ENCODE measurements around the gene NAXE. TPM values are rescaled to one million over a fixed set of nuclear protein-coding genes. Genes with fewer than 3 reads are reported as not detected.

Gene NAXE
- total RNA-seq, 1 donor from 2014 or later: 48.5 TPM

- no peak for FAIRE-seq
- TF ChIP-seq, protein P1, sequence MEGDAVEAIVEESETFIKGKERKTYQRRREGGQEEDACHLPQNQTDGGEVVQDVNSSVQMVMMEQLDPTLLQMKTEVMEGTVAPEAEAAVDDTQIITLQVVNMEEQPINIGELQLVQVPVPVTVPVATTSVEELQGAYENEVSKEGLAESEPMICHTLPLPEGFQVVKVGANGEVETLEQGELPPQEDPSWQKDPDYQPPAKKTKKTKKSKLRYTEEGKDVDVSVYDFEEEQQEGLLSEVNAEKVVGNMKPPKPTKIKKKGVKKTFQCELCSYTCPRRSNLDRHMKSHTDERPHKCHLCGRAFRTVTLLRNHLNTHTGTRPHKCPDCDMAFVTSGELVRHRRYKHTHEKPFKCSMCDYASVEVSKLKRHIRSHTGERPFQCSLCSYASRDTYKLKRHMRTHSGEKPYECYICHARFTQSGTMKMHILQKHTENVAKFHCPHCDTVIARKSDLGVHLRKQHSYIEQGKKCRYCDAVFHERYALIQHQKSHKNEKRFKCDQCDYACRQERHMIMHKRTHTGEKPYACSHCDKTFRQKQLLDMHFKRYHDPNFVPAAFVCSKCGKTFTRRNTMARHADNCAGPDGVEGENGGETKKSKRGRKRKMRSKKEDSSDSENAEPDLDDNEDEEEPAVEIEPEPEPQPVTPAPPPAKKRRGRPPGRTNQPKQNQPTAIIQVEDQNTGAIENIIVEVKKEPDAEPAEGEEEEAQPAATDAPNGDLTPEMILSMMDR (IDR thresholded peaks at IDR 0.05; ENCODE audit: insufficient read depth, low read depth, low read length): no peak
- no peak for TF ChIP-seq EZH2 (IDR thresholded peaks at IDR 0.05; ENCODE audit: insufficient read depth, low read length)
Measured at GRCh38 chr1:156622581-156623297, 31.2 kb downstream of the NAXE start.

DNA sequence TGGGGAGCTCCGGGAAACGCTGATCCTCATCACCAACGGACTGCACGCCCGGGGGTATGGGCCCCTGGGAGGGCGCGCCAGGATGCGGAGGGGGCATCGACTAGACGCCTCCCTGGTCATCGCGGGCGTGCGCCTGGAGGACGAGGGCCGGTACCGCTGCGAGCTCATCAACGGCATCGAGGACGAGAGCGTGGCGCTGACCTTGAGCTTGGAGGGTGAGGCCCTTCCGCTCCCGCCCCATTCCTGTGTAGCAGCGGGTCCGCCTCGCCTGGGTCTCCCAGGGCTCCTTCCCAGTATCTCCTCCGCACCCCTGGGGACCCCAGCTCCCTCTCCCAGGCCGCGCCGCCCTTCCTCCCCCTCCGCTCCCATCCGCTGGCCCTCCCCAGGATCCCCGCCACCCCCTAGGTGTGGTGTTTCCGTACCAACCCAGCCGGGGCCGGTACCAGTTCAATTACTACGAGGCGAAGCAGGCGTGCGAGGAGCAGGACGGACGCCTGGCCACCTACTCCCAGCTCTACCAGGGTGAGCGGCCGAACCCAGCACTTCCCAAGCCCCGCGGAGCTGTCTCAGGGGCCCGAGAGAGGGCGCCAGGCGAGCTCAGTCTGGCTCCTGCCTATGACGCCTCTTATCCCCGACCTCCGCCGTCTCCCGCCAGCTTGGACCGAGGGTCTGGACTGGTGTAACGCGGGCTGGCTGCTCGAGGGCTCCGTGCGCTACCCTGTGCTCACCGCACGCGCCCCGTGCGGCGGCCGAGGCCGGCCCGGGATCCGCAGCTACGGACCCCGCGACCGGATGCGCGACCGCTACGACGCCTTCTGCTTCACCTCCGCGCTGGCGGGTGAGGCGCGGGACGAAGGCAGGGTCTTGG lies 32.6 kb downstream of the NAXE start:
- FAIRE-seq: no peak
- no peaks in the 10 kb centered on the region for H3K79me2 ChIP-seq (ENCODE audit: insufficient read depth, low read length)
- H3K4me3 Mint-ChIP-seq (ENCODE audit: unreplicated experiment): no peak overlapping the region

More at GRCh38 chr1:156622581-156623297, 31.2 kb downstream of the NAXE start:
- no peak overlapping the region for H3K27ac Mint-ChIP-seq (ENCODE audit: unreplicated experiment)
- H3K4me3 Mint-ChIP-seq (ENCODE audit: unreplicated experiment): peak overlapping the region; percentile 67
- H3K4me1 ChIP-seq (ENCODE audit: insufficient read depth, low read length): peaks cover 6% of the 10 kb centered on the region
- no peaks in the 10 kb centered on the region for H3K36me3 Mint-ChIP-seq (ENCODE audit: low read depth, unreplicated experiment)
- no peak for DNase-seq (ENCODE audit: low read depth)
- no peaks in the 10 kb centered on the region for H4K20me1 ChIP-seq (ENCODE audit: insufficient read depth, low read length)
- H3K4me3 ChIP-seq (ENCODE audit: insufficient read depth, low read depth, low read length): no peak overlapping the region
- no peak overlapping the region for H3K4me2 ChIP-seq (ENCODE audit: low read length)
- H3K27me3 Mint-ChIP-seq (ENCODE audit: low read depth, unreplicated experiment): peaks cover 60% of the 10 kb centered on the region
- H3K27ac ChIP-seq (ENCODE audit: low read depth, low read length): no peak overlapping the region
- H3K9me3 ChIP-seq (ENCODE audit: insufficient read depth, low read depth, low read length): no peaks in the 10 kb centered on the region
- H3K9ac ChIP-seq (ENCODE audit: low read length): no peak overlapping the region
- H3K36me3 ChIP-seq (ENCODE audit: insufficient read depth, low read length): no peaks in the 10 kb centered on the region
- H3K27me3 ChIP-seq (ENCODE audit: insufficient read depth, low read length): peaks cover 61% of the 10 kb centered on the region
- no peaks in the 10 kb centered on the region for H3K79me2 ChIP-seq (ENCODE audit: insufficient read depth, low read length)
- peaks cover 5% of the 10 kb centered on the region for H3K4me1 Mint-ChIP-seq (ENCODE audit: low read depth, unreplicated experiment)
- no peak overlapping the region for H2AFZ ChIP-seq (ENCODE audit: low read depth, low read length)
- no peaks in the 10 kb centered on the region for H3K9me3 Mint-ChIP-seq (ENCODE audit: unreplicated experiment)

More for the DNA sequence above, 32.6 kb downstream of the NAXE start:
- Mint-ChIP-seq H3K9me3 (ENCODE audit: unreplicated experiment) (no peaks in the 10 kb centered on the region), H3K27ac (ENCODE audit: unreplicated experiment) (no peak overlapping the region), H3K27me3 (ENCODE audit: low read depth, unreplicated experiment) (peaks cover 61% of the 10 kb centered on the region), H3K4me1 (ENCODE audit: low read depth, unreplicated experiment) (peaks cover 3% of the 10 kb centered on the region), H3K36me3 (ENCODE audit: low read depth, unreplicated experiment) (no peaks in the 10 kb centered on the region)
- no peak overlapping the region for H3K4me3 ChIP-seq (ENCODE audit: insufficient read depth, low read depth, low read length)
- H3K9me3 ChIP-seq (ENCODE audit: insufficient read depth, low read depth, low read length): no peaks in the 10 kb centered on the region
- H3K4me1 ChIP-seq (ENCODE audit: insufficient read depth, low read length): peaks cover 6% of the 10 kb centered on the region
- H2AFZ ChIP-seq (ENCODE audit: low read depth, low read length): peak overlapping the region; percentile 82
- no peaks in the 10 kb centered on the region for H3K36me3 ChIP-seq (ENCODE audit: insufficient read depth, low read length)
- H4K20me1 ChIP-seq (ENCODE audit: insufficient read depth, low read length): no peaks in the 10 kb centered on the region
- peak overlapping the region; percentile 82 for H3K4me2 ChIP-seq (ENCODE audit: low read length)
- TF ChIP-seq, protein P1 (IDR thresholded peaks at IDR 0.05; ENCODE audit: insufficient read depth, low read depth, low read length): no peak
- peak; percentile 96 for TF ChIP-seq EZH2 (IDR thresholded peaks at IDR 0.05; ENCODE audit: insufficient read depth, low read length)
- H3K27me3 ChIP-seq (ENCODE audit: insufficient read depth, low read length): peaks cover 57% of the 10 kb centered on the region
- H3K9ac ChIP-seq (ENCODE audit: low read length): no peak overlapping the region
- H3K27ac ChIP-seq (ENCODE audit: low read depth, low read length): no peak overlapping the region
- DNase-seq (ENCODE audit: low read depth): no peak
